Panc1 (cell line): ENCODE results near the gene OR8B3.

Source experiments
- SIN3A ChIP-seq: IDR thresholded peaks from 2 replicates; pipeline ENCODE4 v1.6.1; 2012; ENCODE audit warnings: low read depth, mild to moderate bottlenecking, low read length, moderate library complexity, borderline replicate concordance; ENCODE audit not compliant: insufficient read depth
- TF ChIP-seq, protein P1 (sequence below): fragments of 450-650 bp; IDR thresholded peaks from 2 replicates; pipeline ENCODE4 v1.5.1; 2017; ENCODE audit warnings: mild to moderate bottlenecking
- TF ChIP-seq, protein P2 (sequence below), 2 experiments: IDR thresholded peaks; 2 replicates each; pipeline ENCODE4 v1.6.1; 2011 to 2012; ENCODE audit warnings: low read depth in 2 of 2, control low read depth in 1 of 2, low read length in 1 of 2, mild to moderate bottlenecking in 1 of 2, moderate library complexity in 1 of 2; ENCODE audit not compliant: insufficient read depth in 1 of 2

DNA sequence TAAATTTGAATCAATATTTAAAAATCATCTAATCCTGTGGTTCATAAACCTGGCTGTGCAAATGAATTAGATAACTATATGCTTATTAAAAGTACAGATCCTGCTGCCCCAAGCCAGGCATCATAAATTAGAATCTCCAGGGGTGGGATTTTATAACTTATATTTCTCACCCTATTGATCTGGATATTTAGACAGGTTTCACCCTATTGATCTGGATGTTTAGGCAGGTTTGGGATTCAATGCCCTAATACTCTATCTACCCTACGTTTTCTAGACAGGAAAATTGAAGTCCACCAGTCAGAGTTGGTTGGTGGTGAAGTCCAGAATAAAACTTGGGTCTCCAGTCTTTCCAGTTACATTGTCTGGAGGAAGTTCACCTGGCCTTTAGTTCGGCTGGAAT, 44.0 kb upstream of the OR8B3 start:
- TF ChIP-seq, protein P1, sequence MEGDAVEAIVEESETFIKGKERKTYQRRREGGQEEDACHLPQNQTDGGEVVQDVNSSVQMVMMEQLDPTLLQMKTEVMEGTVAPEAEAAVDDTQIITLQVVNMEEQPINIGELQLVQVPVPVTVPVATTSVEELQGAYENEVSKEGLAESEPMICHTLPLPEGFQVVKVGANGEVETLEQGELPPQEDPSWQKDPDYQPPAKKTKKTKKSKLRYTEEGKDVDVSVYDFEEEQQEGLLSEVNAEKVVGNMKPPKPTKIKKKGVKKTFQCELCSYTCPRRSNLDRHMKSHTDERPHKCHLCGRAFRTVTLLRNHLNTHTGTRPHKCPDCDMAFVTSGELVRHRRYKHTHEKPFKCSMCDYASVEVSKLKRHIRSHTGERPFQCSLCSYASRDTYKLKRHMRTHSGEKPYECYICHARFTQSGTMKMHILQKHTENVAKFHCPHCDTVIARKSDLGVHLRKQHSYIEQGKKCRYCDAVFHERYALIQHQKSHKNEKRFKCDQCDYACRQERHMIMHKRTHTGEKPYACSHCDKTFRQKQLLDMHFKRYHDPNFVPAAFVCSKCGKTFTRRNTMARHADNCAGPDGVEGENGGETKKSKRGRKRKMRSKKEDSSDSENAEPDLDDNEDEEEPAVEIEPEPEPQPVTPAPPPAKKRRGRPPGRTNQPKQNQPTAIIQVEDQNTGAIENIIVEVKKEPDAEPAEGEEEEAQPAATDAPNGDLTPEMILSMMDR, result no peak
- TF ChIP-seq, protein P2, sequence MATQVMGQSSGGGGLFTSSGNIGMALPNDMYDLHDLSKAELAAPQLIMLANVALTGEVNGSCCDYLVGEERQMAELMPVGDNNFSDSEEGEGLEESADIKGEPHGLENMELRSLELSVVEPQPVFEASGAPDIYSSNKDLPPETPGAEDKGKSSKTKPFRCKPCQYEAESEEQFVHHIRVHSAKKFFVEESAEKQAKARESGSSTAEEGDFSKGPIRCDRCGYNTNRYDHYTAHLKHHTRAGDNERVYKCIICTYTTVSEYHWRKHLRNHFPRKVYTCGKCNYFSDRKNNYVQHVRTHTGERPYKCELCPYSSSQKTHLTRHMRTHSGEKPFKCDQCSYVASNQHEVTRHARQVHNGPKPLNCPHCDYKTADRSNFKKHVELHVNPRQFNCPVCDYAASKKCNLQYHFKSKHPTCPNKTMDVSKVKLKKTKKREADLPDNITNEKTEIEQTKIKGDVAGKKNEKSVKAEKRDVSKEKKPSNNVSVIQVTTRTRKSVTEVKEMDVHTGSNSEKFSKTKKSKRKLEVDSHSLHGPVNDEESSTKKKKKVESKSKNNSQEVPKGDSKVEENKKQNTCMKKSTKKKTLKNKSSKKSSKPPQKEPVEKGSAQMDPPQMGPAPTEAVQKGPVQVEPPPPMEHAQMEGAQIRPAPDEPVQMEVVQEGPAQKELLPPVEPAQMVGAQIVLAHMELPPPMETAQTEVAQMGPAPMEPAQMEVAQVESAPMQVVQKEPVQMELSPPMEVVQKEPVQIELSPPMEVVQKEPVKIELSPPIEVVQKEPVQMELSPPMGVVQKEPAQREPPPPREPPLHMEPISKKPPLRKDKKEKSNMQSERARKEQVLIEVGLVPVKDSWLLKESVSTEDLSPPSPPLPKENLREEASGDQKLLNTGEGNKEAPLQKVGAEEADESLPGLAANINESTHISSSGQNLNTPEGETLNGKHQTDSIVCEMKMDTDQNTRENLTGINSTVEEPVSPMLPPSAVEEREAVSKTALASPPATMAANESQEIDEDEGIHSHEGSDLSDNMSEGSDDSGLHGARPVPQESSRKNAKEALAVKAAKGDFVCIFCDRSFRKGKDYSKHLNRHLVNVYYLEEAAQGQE (IDR thresholded peaks at IDR 0.05; ENCODE audit: insufficient read depth in 1 of 2, low read depth in 2 of 2, low read length in 1 of 2), result no peak
- no peak for TF ChIP-seq SIN3A
